ENCODE measurements around the gene FHAD1.

- no peak for TF ChIP-seq CTCF (IDR thresholded peaks at IDR 0.05)
- TF ChIP-seq EZH2 (IDR thresholded peaks at IDR 0.05; ENCODE audit: borderline replicate concordance, insufficient read depth, low read depth, low read length, poor library complexity, severe bottlenecking) = no peak
These were observed 103.1 kb downstream of the FHAD1 start for GRCh38 chr1:15350151-15350550.
